GM18508 (cell line): Measurements from ENCODE around the gene LANCL3.

Experiments
- ATAC-seq: cut with Tn5 transposase; IDR thresholded peaks from one replicate; pipeline ENCODE4 v1.9.1; 2021; ENCODE audit warnings: moderate number of reproducible peaks; ENCODE audit not compliant: insufficient read depth, unreplicated experiment

Gene LANCL3

DNA sequence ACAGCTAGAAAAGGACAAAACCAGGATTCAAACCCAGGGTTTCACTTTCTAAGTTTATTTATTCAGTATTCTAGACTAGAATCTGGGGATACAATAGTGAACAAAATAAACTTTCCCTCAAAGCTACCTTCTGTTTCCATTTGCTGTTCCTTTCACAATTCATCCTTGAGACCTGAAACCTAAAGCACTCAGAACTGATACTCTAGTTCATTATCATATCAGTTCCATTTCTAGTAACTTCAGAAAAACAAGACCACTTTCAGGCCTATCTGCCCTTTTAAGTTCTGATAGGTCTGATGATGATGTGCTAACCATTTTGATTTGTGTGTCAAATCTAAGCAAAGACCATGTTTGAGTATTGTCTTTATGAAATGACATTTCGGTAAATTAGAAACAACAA, 106.3 kb downstream of the LANCL3 start:
- peak; percentile 76 for ATAC-seq

GRCh38 chrX:37678574-37678973, 107.1 kb downstream of the LANCL3 start:
- no peak for ATAC-seq

DNA sequence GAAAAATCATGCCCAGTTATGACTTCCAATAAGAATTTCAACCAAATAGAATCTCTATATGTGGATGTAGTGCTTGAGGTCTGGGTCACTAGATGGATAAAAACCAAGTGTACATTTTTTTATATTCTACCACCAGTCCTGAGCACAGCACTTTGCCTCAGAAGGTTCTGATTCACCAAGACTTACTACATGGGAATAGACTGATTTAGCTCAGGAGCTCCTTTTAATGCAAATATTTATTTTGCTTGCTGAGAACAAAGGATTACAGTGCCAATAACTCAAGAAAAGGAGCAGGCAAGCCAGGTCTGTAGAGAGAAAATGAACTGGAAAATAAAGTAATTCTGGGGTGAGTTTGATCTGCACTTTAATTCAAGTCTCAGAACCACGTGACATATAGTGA, 107.8 kb downstream of the LANCL3 start:
- ATAC-seq: no peak

DNA sequence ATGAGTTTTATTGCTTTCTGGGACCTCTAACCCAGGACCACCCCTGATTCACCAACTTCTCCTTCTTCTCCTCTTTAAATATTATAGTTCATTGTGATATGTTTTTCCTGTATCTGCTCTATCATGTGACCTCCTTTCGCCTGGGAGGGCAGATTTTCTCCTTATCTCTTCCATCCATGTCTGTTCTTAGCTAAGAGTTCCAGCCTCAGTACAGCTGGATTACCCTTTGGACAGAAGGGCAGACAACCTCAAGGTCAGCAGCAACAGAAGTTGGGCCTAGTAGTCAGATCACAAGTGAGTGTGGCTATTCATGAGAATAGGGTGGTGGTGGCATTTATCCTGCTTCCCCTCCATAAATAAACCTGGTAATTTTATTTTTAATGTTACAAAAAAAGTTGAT, 108.4 kb downstream of the LANCL3 start:
- ATAC-seq: no peak

DNA sequence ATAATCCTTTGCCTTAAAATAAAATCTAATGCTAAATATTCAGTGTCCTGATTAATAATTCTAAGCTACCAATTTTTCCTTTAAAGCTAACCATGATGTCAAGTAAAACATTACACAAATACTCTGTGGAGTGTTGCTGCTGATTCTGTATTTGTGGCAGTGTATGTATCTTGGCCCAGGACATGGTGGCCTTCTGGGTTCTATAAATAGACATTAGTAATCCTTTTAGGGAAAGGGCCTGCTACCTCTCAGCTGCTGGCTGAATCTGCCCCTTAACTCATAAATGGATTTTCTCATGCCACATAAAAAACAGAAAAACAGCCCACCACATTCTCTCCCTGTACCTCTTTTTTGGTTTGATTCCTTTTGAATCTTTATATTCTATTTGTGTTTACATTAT, 113.0 kb downstream of the LANCL3 start:
- ATAC-seq: no peak

GRCh38 chrX:37684973-37685372, 113.5 kb downstream of the LANCL3 start:
- ATAC-seq: no peak

GRCh38 chrX:37685381-37686359, 114.2 kb downstream of the LANCL3 start, which contains the start of gene XK:
Gene XK (plus strand): TSS chrX:37685791. CDS start chrX:37685962, 171 bp downstream.
- ATAC-seq: no peak

- ATAC-seq: no peak
These were observed 115.0 kb downstream of the LANCL3 start for GRCh38 chrX:37686369-37686995.

DNA sequence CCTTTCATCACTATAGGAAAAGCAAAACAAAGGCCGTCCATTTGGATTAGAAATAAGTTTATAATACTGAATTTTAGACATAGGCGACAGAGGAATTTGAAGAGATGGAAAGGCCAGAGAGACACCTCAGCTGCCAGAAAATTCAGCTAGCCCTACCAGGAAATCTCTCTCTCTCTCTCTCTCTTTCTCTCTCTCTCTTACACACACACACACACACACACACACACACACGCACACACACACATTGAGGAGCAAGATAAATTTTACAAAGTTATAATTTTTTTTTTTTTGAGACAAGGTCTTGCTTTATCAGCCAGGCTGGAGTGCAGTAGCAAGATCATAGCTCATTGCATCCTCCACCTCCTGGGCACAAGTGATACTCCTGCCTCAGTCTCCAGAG, 115.5 kb downstream of the LANCL3 start:
- no peak for ATAC-seq

DNA sequence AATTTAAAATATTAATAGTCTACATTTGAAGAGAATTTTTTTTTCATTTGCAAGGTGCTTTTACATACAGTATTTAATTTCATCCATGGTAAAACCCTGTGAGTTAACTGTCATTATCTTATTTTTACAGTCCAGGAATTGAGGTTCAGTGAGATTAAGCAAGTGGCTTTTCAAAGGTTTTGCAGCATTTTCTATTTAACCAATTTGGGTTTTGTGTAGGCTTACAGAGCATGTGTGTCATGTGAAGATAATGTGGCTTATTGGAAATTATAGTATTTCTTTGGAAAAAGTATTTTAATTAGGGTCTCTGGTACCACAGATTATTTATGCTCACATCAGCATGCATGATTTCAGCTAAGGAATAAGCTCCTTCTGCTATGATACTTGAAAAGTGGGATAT, 118.7 kb downstream of the LANCL3 start:
- ATAC-seq: no peak

DNA sequence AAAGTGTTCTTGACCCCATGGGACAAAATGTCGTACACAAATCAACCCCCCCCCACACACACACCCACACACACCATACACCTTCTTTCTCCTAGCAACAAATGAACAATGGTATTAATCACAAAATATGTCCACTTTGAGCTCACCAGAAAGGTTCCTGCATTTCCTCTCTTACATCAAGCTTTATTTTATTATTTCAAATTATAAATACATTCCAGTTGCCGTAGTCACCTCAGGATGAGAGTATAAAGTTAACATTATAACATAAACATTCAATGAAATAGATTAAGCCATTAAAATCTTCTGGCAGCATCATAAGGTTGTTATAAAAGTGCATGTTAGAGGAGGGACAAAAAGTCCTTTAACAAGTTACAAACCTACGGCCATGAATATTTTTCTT, 121.5 kb downstream of the LANCL3 start:
- ATAC-seq: no peak

- no peak for ATAC-seq
These were observed 125.8 kb downstream of the LANCL3 start for GRCh38 chrX:37697169-37697760.

DNA sequence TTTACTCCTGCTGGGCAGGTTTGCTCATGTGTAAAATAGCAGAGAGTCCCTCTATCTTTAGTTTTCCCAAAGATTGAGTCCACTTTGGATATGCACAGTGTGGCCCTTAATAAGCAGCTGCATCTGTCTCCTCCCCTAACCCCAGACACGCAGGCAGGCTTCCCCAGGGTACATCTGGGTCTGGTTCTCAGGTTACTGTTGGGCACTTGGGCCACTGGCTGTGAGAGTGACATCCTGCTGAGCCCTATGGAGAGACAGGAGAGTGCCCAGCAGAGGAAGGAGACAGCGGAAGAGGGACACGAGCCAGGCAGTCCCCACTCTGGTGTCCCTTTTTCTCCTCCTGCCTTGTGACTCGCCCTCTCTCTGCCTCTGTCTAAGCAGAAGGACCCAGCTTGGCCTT, 130.1 kb downstream of the LANCL3 start:
- ATAC-seq: no peak

DNA sequence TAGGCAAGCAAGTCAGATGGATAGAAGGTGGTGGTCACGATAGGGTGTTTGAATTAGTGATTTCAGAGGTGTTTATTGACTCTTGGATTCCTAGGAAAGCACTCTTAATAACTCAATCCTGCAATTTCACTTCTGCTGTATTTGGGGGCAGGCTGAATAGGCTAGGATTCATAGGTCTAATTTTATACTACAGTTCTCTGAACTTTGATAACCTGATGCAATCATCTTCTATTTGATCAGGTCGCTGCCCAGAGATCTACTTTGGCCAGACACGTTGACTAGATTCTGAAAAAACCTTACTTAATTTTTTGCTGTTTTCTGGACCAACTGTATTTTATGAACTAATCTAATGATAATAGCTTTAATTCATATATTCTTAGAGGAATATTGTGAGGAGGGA, 140.5 kb downstream of the LANCL3 start:
- ATAC-seq: no peak

DNA sequence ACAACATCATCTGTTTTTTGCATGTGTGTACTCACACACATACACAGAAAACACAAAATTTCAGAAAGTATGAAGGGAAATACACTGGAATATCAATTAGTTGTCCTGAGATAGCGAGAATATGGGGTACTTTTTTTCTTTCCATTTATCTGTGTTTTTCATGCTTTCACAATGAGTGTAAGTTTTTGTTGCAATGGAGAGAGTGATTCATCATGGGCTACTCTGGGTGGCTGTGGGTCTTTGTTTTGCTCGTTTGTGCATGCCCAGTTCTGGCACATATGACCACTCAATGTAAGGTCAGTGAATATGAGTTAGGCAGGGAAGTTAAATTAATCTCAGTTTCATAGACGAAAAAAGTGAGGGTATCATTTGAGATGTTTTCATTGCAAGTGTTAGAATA, 141.0 kb downstream of the LANCL3 start:
- no peak for ATAC-seq

DNA sequence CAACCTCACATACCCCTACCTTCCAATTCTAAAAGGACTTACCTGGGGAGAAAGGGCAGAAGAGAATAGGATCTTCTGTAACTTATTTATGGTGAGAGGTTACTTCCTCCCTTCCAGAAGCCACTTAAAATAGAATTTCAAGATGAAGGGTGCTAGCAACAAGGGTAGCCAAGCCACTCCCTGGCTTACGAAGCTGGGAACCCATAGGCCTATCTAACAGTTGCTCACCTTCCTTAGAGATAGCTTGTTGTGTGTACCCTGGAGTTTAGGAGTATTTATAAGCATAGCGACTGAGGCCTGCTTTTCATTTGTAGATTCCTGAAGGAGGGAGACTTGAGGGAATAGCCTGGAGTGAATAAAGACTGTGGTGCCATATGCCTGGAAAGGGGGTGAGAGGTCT, 143.0 kb downstream of the LANCL3 start:
- ATAC-seq: no peak

DNA sequence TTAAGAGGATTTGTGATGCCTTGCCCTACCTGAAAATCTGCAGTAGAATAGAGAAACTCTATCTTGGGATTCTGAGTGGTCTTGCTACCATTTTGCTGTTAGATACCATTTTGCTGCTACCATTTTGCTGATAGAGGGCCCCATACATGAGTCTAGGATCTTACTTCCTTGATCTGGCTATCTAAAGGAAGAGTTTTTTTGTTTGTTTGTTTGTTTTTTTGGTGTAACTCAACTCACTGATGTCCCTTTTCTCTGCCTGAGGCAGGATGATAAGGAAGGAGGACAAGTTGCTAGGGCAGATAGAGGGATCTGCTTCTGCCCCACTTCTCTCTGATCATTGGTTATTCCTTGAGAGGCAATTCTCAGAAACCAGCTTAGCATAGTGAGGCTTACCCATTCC, 145.1 kb downstream of the LANCL3 start:
- no peak for ATAC-seq

GRCh38 chrX:37717708-37718107, 146.2 kb downstream of the LANCL3 start:
- ATAC-seq: no peak

DNA sequence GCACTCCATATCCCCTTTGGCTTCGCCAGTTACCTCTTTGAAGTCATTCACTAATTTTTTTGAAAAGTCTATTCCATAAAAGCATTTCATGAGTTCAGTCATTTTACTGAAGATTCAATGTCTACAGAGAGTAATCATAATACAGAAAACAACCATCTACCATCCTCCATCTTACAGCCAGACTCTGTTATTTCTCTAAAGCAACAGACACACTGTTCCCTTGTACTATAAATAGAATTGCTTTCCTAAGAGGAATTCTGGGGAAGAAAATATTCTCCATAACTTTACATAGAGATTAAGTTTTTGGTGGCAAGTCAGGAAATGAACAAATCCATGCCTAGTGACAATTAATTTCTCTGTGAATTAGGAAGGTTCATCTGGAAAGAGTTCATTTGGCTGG, 151.1 kb downstream of the LANCL3 start:
- ATAC-seq: no peak

DNA sequence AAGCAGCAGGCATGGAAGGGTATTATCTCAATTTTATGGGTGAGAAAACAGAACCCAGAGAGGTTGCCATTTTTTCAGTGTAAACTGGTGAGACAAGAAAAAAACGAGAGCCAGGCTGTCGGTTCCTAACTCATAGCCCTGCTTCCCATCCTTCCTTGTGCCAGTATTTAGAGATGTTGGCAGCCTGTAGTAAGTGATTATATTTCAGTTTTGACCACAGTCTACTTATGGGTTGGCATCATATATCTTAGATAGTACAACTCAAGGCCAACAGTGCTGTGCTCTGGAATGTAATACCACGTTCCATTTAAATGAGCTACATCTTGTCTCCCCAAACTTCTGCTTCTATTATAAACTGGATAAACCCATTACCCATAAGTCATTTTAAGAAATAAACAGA, 154.9 kb downstream of the LANCL3 start:
- ATAC-seq: no peak
